Measurements from ENCODE around the gene TMEM109.

Gene TMEM109

DNA sequence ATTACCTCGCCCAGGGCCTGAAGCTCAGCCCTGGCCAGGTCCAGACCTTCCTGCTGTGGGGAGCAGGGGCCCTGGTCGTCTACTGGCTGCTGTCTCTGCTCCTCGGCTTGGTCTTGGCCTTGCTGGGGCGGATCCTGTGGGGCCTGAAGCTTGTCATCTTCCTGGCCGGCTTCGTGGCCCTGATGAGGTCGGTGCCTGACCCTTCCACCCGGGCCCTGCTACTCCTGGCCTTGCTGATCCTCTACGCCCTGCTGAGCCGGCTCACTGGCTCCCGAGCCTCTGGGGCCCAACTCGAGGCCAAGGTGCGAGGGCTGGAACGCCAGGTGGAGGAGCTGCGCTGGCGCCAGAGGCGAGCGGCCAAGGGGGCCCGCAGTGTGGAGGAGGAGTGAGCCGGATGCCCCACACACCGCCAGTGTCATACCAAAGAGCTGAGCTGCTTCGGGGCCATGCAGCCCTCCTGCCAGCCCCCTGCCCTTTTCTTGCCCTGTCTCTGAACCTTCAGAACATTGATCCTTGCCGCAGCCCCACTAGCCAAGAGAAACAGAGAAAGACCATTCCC is 7.9 kb downstream of the TMEM109 start:
- Histone ChIP-seq H3K27ac (ENCODE audit: low read depth, low read length, severe bottlenecking) (no peak overlapping the region), H3K36me3 (ENCODE audit: control insufficient read depth, insufficient read depth, low read length) (peaks cover 53% of the 10 kb centered on the region), H3K9me3 (ENCODE audit: control insufficient read depth, low read length) (no peaks in the 10 kb centered on the region), H3K4me1 (ENCODE audit: control insufficient read depth, insufficient read depth, low read length, poor library complexity, severe bottlenecking) (peaks cover 26% of the 10 kb centered on the region), H3K4me3 (ENCODE audit: extremely low read depth, insufficient read depth, low read length, poor library complexity, severe bottlenecking) (no peak overlapping the region)
- WGBS, 2 experiments (ENCODE audit: insufficient coverage in 2 of 2): 95 to 96% methylated on average over 22 of the region's 23 CpGs

DNA sequence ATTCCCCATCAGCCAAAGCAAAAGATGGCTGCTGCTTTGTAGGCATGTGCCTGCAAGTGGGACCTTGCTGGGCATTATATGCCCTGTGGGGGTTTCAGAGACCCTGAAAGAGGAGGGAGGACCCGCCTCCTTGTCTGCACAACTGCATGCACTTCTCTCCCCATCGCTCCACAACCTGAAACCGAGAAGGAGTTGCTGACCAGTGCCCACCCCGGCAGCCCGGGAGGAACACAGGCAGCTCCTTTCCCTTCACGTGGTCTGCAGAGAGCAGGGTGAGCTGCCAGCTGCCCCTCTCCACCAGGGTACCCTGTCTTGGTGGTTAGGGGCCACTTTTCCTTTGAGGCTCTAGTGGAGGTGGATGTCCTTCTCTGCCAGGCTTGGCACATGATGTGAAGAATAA is 8.9 kb downstream of the TMEM109 start:
- Histone ChIP-seq H3K4me3 (ENCODE audit: extremely low read depth, insufficient read depth, low read length, poor library complexity, severe bottlenecking) (no peak overlapping the region), H3K9me3 (ENCODE audit: control insufficient read depth, low read length) (no peaks in the 10 kb centered on the region), H3K4me1 (ENCODE audit: control insufficient read depth, insufficient read depth, low read length, poor library complexity, severe bottlenecking) (peaks cover 26% of the 10 kb centered on the region), H3K36me3 (ENCODE audit: control insufficient read depth, insufficient read depth, low read length) (peaks cover 56% of the 10 kb centered on the region), H3K27ac (ENCODE audit: low read depth, low read length, severe bottlenecking) (no peak overlapping the region)
- 84 to 90% methylated on average over 2 to 4 of the region's 6 CpGs for WGBS, 2 experiments (ENCODE audit: insufficient coverage in 2 of 2)

DNA sequence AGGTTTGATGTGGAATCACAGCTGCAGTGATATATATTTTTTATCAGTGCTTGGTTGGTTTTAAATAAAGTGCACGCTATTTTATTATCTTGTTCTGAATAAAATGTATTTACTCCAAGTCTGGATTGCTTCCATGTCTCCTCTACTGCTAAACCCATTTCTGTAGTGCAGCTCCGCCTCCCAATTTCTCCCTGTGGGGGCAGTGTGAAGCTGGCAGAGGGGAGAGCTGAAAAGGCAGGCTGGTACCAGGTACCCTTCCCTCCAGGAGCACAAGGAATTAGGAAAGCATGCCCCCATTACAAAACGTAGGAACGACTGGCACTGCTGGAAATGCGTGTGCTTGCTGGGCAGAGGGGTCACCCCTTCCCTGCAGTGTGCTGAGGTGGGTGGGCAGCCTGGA is 9.4 kb downstream of the TMEM109 start:
- Histone ChIP-seq H3K9me3 (ENCODE audit: control insufficient read depth, low read length) (no peaks in the 10 kb centered on the region), H3K4me1 (ENCODE audit: control insufficient read depth, insufficient read depth, low read length, poor library complexity, severe bottlenecking) (peaks cover 22% of the 10 kb centered on the region), H3K36me3 (ENCODE audit: control insufficient read depth, insufficient read depth, low read length) (peaks cover 56% of the 10 kb centered on the region), H3K27ac (ENCODE audit: low read depth, low read length, severe bottlenecking) (no peak overlapping the region), H3K4me3 (ENCODE audit: extremely low read depth, insufficient read depth, low read length, poor library complexity, severe bottlenecking) (no peak overlapping the region)
- 67 to 93% methylated on average over 2 to 4 of the region's 5 CpGs for WGBS, 2 experiments (ENCODE audit: insufficient coverage in 2 of 2)

DNA sequence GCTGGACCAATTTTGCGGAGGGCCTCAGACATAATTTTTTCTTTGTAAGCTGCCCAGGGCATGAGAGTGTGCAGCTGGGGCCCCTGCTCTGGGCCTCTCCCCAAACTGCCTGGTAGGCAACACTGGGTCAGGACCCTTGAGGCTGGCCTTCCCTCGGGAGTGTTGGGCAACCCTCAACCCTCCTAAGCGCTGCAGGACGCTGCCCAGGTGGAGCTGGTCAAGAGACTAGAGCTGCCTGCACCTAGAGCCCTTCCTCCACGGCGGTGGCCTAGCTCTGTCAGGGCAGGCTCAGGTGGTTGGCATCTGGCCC is 9.8 kb downstream of the TMEM109 start:
- WGBS, 2 experiments (ENCODE audit: insufficient coverage in 2 of 2): 73 to 93% methylated on average over 3 of the region's 6 CpGs
- no peak overlapping the region for H3K4me3 ChIP-seq (ENCODE audit: extremely low read depth, insufficient read depth, low read length, poor library complexity, severe bottlenecking)

DNA sequence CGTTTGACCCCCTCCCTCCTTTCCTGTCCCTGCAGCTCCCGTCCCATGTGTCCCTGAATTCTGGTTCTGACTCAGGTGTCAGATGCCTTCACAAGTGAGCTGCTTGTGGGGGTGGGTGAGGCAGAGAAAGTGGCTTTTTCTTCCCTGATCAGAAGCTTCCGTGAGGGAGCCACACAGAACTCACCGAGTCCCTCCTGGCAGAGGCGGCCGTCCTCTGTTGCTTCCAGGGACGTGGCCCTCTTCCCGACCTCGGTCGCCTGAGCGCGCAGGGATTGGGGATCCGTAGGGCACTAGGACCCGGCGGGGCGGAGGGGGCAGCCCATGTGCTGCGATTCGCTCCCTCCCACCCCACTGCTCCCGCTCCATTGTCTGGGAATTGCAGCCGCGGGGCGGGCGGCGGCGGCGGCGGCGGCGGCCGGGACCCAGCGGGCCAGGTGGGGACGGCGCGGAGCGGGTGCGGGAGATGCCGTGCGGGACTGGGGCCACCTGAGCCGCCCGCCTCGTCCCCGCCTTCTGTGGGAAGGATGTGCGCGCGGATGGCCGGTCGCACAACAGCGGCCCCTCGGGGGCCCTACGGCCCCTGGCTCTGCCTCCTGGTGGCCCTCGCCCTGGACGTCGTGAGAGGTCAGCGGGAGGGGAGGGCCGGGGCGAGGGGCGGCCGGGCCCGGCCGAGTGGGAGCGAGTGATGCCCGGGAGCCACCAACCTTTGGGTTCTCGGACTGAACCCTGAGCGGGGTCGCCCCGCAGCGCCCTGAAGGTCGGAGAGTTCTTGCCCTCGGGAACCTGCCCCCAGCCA is 10.3 kb downstream of the TMEM109 start, which contains the start of gene TMEM132A:
TMEM132A (plus strand) TSS at position 351 of the 796 bp plus-strand sequence; CDS start at position 525, 174 bp downstream.
- Histone ChIP-seq H3K27ac (ENCODE audit: low read depth, low read length, severe bottlenecking) (peak within 1 kb of the TSS; percentile 16), H3K4me3 (ENCODE audit: extremely low read depth, insufficient read depth, low read length, poor library complexity, severe bottlenecking) (peak within 1 kb of the TSS; percentile 70), H3K36me3 (ENCODE audit: control insufficient read depth, insufficient read depth, low read length) (peaks cover 64% of the 10 kb centered on the region), H3K9me3 (ENCODE audit: control insufficient read depth, low read length) (no peaks in the 10 kb centered on the region), H3K4me1 (ENCODE audit: control insufficient read depth, insufficient read depth, low read length, poor library complexity, severe bottlenecking) (peaks cover 13% of the 10 kb centered on the region)
- WGBS, 2 experiments (ENCODE audit: insufficient coverage in 2 of 2): 1% methylated on average over 37 to 46 of the region's 69 CpGs

More for the DNA sequence above, 9.8 kb downstream of the TMEM109 start:
- Histone ChIP-seq H3K36me3 (ENCODE audit: control insufficient read depth, insufficient read depth, low read length) (peaks cover 61% of the 10 kb centered on the region), H3K9me3 (ENCODE audit: control insufficient read depth, low read length) (no peaks in the 10 kb centered on the region), H3K4me1 (ENCODE audit: control insufficient read depth, insufficient read depth, low read length, poor library complexity, severe bottlenecking) (peaks cover 18% of the 10 kb centered on the region), H3K27ac (ENCODE audit: low read depth, low read length, severe bottlenecking) (no peak overlapping the region)

DNA sequence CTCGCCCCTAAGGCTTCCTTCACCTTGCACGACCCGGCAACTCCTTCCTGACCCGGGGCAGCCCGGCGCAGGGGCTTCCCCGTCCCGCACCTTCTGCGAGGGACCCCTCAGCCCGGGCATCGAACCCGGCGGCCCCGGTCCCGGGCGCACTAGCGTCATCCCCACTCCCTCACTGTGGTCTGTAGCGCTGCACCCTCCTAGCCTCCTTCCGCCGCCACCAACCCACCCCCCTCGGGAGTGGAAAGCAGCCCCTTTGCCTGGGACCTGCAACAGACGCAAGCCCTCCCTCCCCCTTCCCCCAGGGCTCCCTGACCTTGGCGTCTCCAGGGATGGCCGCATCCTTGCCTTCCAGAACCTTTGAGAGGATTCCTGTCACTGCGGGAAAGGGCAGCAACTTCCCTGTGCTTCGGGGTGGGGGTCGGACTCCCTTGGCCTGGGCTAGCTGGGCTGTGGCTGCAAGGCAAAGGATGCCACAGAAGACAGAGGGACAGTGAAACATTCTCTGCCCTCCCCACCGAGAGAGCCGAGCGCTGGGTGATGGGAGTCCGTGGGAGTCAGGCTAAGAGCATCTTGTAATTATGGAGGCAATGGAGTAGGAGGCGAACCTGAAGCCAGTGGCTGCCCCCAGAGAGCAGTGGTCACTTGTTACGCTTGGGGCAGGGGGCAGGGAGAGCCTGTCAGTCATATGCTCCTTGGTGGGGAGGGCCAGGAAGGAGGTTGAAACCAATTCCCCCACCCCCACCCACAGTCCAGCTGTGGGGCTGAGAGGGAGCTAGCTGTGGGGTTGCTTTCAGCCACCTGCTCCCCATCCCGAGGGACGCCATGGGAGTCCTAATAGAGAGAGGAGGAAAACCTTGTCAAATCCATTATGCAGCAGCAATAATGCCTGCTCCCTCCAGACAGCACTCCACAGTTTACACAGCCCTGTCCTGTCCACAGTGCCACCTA is 11.2 kb downstream of the TMEM109 start:
- Histone ChIP-seq H3K27ac (ENCODE audit: low read depth, low read length, severe bottlenecking) (no peak overlapping the region), H3K4me1 (ENCODE audit: control insufficient read depth, insufficient read depth, low read length, poor library complexity, severe bottlenecking) (peaks cover 10% of the 10 kb centered on the region), H3K4me3 (ENCODE audit: extremely low read depth, insufficient read depth, low read length, poor library complexity, severe bottlenecking) (peak overlapping the region; percentile 70), H3K9me3 (ENCODE audit: control insufficient read depth, low read length) (no peaks in the 10 kb centered on the region), H3K36me3 (ENCODE audit: control insufficient read depth, insufficient read depth, low read length) (peaks cover 64% of the 10 kb centered on the region)
- 3 to 6% methylated on average over 26 to 32 of the region's 35 CpGs for WGBS, 2 experiments (ENCODE audit: insufficient coverage in 2 of 2)

DNA sequence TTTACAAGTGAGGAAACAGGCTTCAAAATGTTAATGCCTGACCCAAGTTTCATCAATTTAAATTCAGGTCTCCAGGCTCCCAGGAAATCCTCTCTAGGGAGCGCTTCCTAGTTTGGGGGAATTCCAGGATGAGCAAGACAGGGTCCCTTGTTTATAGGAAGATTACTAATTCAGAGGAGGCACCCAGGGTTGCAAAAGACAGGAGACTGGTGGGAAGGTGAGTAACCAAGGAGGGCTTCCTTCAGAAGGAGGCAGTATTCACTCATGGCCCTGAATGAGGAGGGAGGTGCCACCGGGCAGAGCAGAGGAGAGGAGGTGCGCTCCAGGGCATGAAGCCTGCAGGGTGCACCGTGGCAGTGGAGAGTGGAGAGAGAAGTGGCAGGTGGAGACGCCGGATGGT is 11.9 kb downstream of the TMEM109 start:
- H3K27ac ChIP-seq (ENCODE audit: low read depth, low read length, severe bottlenecking): no peak overlapping the region
- WGBS, 2 experiments (ENCODE audit: insufficient coverage in 2 of 2): 73 to 80% methylated on average over 4 of the region's 6 CpGs
- no peaks in the 10 kb centered on the region for H3K9me3 ChIP-seq (ENCODE audit: control insufficient read depth, low read length)
- peaks cover 64% of the 10 kb centered on the region for H3K36me3 ChIP-seq (ENCODE audit: control insufficient read depth, insufficient read depth, low read length)
- H3K4me3 ChIP-seq (ENCODE audit: extremely low read depth, insufficient read depth, low read length, poor library complexity, severe bottlenecking): peak overlapping the region; percentile 70
- peaks cover 10% of the 10 kb centered on the region for H3K4me1 ChIP-seq (ENCODE audit: control insufficient read depth, insufficient read depth, low read length, poor library complexity, severe bottlenecking)

DNA sequence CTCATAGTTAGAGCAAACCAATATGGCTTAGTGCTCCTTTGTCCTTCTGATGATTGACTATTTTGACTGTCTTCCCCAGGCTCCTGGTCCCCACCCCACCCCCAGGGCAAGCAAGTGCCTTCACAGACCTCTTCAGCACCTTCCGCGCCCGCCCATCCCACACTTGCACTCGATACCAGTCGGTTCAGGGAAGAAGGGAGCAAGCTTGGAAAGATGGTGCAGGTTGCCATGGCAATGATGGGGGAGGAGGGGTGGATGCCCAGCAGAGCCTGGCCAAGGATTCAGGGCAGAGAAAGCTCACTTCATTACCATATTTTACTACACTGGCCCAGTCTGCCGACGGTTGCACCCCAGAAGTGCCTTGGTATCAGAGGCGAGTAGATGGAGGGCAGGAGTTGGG is 12.5 kb downstream of the TMEM109 start:
- no peaks in the 10 kb centered on the region for H3K9me3 ChIP-seq (ENCODE audit: control insufficient read depth, low read length)
- peaks cover 64% of the 10 kb centered on the region for H3K36me3 ChIP-seq (ENCODE audit: control insufficient read depth, insufficient read depth, low read length)
- no peak overlapping the region for H3K4me3 ChIP-seq (ENCODE audit: extremely low read depth, insufficient read depth, low read length, poor library complexity, severe bottlenecking)
- H3K4me1 ChIP-seq (ENCODE audit: control insufficient read depth, insufficient read depth, low read length, poor library complexity, severe bottlenecking): peaks cover 10% of the 10 kb centered on the region
- WGBS, 2 experiments (ENCODE audit: insufficient coverage in 2 of 2): 87 to 100% methylated on average over 1 to 3 of the region's 8 CpGs
- H3K27ac ChIP-seq (ENCODE audit: low read depth, low read length, severe bottlenecking): no peak overlapping the region

DNA sequence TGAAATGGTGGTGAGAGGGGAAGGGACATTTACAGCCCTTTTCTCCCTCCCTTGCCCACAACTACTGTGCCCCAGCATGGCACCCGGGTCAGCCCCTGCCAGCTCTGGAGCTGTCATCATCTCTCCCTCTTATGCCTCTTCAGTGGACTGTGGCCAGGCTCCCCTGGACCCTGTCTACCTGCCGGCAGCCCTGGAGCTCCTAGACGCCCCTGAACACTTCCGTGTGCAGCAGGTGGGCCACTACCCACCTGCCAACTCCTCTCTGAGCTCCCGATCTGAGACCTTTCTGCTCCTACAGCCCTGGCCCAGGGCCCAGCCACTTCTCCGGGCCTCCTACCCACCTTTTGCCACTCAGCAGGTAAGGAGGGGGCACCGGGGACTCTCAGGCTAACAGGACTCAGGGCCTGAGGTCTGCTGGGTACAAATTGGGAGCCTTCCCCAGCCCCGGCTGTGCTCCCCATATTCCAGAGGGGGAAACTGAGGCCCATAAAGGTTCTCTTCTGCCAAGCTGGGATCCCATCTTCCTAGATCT is 13.2 kb downstream of the TMEM109 start:
- 98 to 100% methylated on average over 4 to 7 of the region's 8 CpGs for WGBS, 2 experiments (ENCODE audit: insufficient coverage in 2 of 2)
- no peak overlapping the region for H3K27ac ChIP-seq (ENCODE audit: low read depth, low read length, severe bottlenecking)
- peaks cover 10% of the 10 kb centered on the region for H3K4me1 ChIP-seq (ENCODE audit: control insufficient read depth, insufficient read depth, low read length, poor library complexity, severe bottlenecking)
- H3K36me3 ChIP-seq (ENCODE audit: control insufficient read depth, insufficient read depth, low read length): peaks cover 65% of the 10 kb centered on the region
- H3K4me3 ChIP-seq (ENCODE audit: extremely low read depth, insufficient read depth, low read length, poor library complexity, severe bottlenecking): no peak overlapping the region
- no peaks in the 10 kb centered on the region for H3K9me3 ChIP-seq (ENCODE audit: control insufficient read depth, low read length)

DNA sequence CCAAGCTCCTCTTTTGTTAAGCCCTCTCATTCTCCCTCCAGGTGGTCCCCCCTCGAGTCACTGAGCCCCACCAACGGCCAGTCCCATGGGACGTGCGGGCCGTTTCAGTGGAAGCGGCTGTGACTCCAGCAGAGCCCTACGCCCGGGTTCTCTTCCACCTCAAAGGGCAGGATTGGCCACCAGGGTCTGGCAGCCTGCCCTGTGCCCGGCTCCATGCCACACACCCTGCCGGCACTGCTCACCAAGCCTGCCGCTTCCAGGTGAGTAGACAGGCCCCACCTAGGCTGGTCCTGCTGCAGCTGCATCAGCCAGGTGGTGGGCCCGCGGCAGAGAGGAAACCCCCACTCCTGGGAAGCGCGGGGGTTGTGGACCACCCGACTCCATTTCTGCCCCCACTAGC is 13.6 kb downstream of the TMEM109 start:
- WGBS, 2 experiments (ENCODE audit: insufficient coverage in 2 of 2): 88 to 89% methylated on average over 13 of the region's 16 CpGs
- Histone ChIP-seq H3K36me3 (ENCODE audit: control insufficient read depth, insufficient read depth, low read length) (peaks cover 69% of the 10 kb centered on the region), H3K4me3 (ENCODE audit: extremely low read depth, insufficient read depth, low read length, poor library complexity, severe bottlenecking) (no peak overlapping the region), H3K27ac (ENCODE audit: low read depth, low read length, severe bottlenecking) (no peak overlapping the region), H3K9me3 (ENCODE audit: control insufficient read depth, low read length) (no peaks in the 10 kb centered on the region), H3K4me1 (ENCODE audit: control insufficient read depth, insufficient read depth, low read length, poor library complexity, severe bottlenecking) (peaks cover 10% of the 10 kb centered on the region)

Data from mesodermal cell (in vitro differentiated cells).